ENCODE measurements around the gene CTNNAL1.

DNA sequence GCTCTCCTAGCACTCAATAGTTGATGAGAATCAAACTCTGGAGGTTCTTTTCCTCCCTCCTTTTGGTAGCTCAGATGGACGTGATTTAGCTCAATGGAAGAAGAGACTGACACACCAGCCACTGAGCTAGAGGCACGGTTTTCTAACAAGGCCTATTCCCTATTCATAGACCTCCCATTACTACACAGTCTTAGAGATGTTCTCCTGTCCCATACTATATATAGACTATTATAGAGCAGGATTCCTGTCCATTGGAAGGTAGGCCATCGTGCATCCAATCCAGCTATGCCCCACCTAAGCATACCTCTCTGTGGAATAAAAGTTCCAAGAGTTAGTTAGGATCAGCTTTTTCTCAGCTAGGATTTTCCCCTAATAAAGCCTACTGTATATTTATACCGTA is 30.3 kb upstream of the CTNNAL1 start:
- TF ChIP-seq EZH2 (IDR thresholded peaks at IDR 0.05; ENCODE audit: borderline replicate concordance, low read depth, low read length, poor library complexity, severe bottlenecking) (no peak), CTCF (conservative IDR thresholded peaks at IDR 0.05; ENCODE audit: low read depth, low read length) (no peak)

Data from A673 (cell line).